ENCODE results near the gene RICTOR.
"Not testable (repeated sequence)": the region's sequence is repeated elsewhere in the genome, so short reads cannot be mapped to it uniquely, and the experiment has no call there.

RICTOR gene

DNA sequence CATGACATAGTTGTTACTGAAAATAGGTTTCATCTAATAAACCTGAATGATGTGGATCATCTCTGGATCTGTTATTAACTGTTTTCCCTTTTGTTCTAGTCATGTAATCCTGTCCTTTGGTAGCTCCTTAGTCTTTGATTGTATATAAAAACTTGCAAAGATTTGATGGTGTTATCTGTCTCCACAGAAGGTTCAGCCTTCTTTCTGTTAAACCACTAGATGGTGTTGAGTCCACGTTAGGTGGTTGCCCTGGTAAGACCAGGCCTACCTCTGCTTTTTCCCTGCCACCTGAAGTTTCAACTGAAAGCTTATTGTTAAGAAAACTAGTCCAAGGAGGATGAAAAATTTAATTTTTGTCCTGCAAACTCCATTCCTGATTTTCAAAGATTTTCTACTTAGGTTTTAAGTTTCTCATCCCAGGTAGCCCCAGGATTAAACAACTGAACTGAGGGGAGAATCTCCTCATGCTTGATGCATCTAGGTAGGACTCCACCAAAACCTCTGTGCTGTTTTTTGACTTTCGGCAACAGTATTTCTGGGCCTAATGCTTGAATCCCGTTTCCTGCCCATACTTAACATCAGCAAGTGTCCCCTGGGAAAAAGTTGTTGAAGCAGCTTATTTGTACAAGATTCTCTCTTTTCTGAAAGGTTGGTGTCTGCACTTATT is 68.5 kb downstream of the RICTOR start:
- TF ChIP-seq, protein P1, sequence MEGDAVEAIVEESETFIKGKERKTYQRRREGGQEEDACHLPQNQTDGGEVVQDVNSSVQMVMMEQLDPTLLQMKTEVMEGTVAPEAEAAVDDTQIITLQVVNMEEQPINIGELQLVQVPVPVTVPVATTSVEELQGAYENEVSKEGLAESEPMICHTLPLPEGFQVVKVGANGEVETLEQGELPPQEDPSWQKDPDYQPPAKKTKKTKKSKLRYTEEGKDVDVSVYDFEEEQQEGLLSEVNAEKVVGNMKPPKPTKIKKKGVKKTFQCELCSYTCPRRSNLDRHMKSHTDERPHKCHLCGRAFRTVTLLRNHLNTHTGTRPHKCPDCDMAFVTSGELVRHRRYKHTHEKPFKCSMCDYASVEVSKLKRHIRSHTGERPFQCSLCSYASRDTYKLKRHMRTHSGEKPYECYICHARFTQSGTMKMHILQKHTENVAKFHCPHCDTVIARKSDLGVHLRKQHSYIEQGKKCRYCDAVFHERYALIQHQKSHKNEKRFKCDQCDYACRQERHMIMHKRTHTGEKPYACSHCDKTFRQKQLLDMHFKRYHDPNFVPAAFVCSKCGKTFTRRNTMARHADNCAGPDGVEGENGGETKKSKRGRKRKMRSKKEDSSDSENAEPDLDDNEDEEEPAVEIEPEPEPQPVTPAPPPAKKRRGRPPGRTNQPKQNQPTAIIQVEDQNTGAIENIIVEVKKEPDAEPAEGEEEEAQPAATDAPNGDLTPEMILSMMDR (conservative IDR thresholded peaks at IDR 0.05): peak; percentile 77
- no peak overlapping the region for H3K27ac ChIP-seq

DNA sequence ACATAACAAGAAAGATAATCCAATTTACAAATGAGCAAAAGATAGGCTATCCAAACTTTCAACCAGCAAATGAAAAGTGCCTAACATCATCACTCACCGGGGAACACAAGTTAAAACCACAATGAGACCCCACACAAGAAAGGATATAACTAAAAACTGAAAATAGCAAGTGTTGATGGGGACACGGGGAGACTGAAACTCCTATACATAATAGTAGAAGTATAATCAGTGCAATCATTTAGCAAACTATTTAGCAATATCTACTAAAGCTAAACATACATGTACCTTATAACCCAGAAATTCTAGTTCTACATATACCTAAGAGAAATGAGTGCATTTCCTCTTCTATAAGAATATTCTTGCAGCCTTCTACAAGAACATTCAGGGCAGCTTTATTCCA is 72.5 kb downstream of the RICTOR start:
- TF ChIP-seq, protein P1 (conservative IDR thresholded peaks at IDR 0.05): no peak

DNA sequence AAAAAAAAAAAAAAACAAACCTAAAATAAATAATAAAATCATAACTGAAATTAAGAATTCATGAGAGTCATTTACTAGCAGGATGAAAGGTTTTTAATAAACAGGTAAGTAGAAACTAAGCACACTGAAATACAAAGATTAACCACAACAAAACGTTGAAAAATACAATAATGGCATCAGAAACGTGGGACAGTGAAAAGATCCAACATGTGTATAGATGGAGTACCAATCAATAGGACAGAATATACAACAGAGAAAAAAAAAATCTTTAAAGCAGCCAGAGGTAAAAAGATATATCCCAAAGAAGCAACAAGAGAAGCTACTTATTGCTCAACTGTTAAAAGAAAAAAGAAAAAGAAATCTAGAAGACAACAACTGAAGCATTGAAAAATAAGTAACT is 75.2 kb downstream of the RICTOR start:
- H3K27ac ChIP-seq: no peak overlapping the region
- TF ChIP-seq, protein P1 (conservative IDR thresholded peaks at IDR 0.05): no peak

More for the DNA sequence above, 72.5 kb downstream of the RICTOR start:
- no peak overlapping the region for H3K27ac ChIP-seq

DNA sequence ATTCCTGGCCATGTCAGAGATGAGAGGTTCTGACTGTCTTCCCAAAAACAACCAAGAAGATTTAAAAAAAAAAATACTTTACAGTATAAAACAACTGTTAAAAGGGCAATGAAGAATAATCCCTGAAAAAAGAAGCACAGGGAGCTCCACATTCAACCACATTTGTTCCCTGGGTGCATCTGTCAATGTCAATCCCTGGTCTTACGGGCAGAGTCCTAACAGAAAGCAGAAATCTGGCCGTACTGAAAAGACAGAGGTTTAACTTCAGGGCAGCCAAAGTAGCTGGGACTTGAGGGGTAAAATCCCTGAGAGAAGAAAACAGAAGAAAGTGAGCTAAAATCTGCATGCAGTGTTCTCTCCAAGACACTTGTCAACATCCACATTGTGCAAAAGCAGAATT is 76.6 kb downstream of the RICTOR start:
- TF ChIP-seq, protein P1 (conservative IDR thresholded peaks at IDR 0.05): no peak
- no peak overlapping the region for H3K27ac ChIP-seq

DNA sequence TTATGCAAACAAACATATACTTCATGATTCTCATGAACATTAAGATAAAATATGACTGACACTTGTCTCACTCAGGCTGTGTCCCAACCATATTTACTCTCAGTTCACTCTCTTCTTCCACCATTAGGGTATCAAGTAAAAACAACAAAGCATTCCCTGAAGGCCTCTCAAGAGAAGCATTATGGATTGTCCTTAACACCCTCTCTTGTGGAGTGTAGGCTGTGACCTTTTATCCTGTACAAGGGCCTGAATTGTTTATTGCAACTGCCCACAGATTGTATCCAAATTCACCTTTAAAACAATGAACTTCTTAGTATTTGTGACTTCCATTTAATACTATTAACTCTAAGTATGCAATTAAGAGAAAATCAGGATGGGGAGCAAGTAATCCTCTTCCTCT is 78.1 kb downstream of the RICTOR start:
- no peak overlapping the region for H3K27ac ChIP-seq
- TF ChIP-seq, protein P1 (conservative IDR thresholded peaks at IDR 0.05): no peak

DNA sequence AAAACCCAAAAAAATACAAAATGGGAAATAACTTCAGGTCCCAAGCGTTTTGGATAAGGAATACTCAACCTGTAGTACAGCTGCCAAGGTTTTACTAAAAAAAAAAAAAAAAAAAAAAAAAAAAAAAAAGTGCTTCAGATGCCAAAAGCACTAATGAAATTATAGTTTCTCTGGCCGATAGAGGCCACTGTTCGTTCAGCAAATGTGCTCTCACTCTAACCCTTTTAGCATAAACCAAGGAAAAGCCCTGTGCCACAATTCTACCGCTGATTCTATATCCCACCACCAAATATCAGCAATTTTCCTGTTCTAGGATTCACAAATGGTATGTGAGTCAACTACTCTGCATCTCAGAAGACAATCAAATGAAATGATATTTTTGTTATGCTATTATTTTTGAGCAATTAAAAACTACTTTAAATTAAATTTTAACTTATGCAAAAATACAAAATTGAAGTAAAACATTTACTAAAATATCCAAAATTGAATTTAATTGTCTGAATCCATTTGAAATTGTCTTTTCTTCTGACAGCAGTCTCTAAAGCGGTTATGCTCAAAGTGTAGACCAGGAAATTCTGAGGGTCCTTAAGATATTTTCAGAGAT is 79.8 kb downstream of the RICTOR start:
- TF ChIP-seq, protein P1 (conservative IDR thresholded peaks at IDR 0.05): peak; percentile 85
- no peak overlapping the region for H3K27ac ChIP-seq

DNA sequence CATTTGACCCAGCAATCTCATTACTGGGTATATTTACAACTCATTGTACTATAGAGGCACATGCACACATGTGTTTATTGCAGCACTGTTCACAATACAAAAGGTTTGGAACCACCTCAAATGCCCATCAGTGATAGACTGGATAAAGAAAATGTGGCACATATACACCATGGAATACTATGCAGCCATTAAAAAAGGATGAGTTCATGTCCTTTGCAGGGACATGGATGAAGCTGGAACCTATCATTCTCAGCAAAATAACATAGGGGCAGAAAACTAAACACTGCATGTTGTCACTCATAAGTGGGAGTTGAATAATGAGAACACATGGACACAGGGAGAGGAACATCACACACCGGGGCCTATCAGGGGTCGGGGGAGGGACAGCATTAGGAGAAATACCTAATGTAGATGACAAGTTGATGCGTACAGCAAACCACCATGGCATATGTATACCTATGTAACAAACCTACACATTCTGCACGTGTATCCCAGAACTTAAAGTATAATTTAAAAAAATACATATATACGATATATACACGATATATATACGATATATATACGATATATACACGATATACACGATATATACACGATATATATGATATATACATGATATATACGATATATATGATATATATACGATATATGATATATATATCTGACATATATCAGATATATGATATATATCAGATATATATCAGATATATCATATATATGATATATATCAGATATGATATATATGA is 84.1 kb downstream of the RICTOR start:
- not testable (repeated sequence) for H3K27ac ChIP-seq
